ENCODE data around the gene NMRAL1.

Gene NMRAL1

GRCh38 chr16:4420505-4421105 lies 53.8 kb downstream of the NMRAL1 start:
- no peak for DNase-seq

- no peak for DNase-seq
Measured at GRCh38 chr16:4419402-4419959, 54.9 kb downstream of the NMRAL1 start.

- DNase-seq, result peak; percentile 98
Measured at GRCh38 chr16:4416200-4417032, 58.0 kb downstream of the NMRAL1 start, which contains the start of gene CORO7. TSS of gene CORO7 (minus strand) at chr16:4416596. CDS start at chr16:4416518, 78 bp downstream.

- peak; percentile 75 for DNase-seq
Measured at GRCh38 chr16:4415538-4416199, 58.8 kb downstream of the NMRAL1 start.

GRCh38 chr16:4414187-4414917 lies 60.1 kb downstream of the NMRAL1 start:
- DNase-seq, result peak; percentile 84

- DNase-seq, result no peak
Measured at GRCh38 chr16:4412854-4413253, 61.6 kb downstream of the NMRAL1 start.

- no peak for DNase-seq
Measured at GRCh38 chr16:4412159-4412558, 62.3 kb downstream of the NMRAL1 start.
